SK-N-SH (cell line): ENCODE measurements around the gene DIPK1A. TPM values are rescaled to one million over a fixed set of nuclear protein-coding genes. Genes with fewer than 3 reads are reported as not detected.

Experiments used
- CTCF ChIA-PET: fragments of 300-600, 350-600 bp; formaldehyde crosslinking; extraction: SDS; loops from one replicate; lab custom pipeline; 2021; lab: Yijun Ruan, JAX
- POLR2A ChIA-PET: fragments of 350-600 bp; sonication (Branson Sonifier 250); formaldehyde crosslinking; extraction: SDS; loops from one replicate; lab custom pipeline; 2020; ENCODE audit warnings: antibody characterized with exemption, inconsistent platforms; lab: Yijun Ruan, JAX
- DNase-seq: peaks from one replicate; pipeline ENCODE4 v3.0.0; 2012
- H2AFZ ChIP-seq: fragments of 200-600 bp; sonication (generic); 2 replicates; pipeline ENCODE4 v1.8.1; 2016; ENCODE audit warnings: antibody characterized with exemption, mild to moderate bottlenecking, low read depth
- H3F3A ChIP-seq: fragments of 200-600 bp; sonication (generic); replicated peaks from 2 replicates; pipeline ENCODE3; 2016; ENCODE audit warnings: antibody characterized with exemption, mild to moderate bottlenecking; ENCODE audit not compliant: insufficient read depth
- H3K27ac ChIP-seq, 2 experiments: fragments of 200-500 bp in 1 of 2; fragments of 200-600 bp in 1 of 2; sonication (Bioruptor generic) in 1 of 2; sonication (generic), shearing (Covaris generic) in 1 of 2; 2 replicates each; pipeline versions ENCODE4 v1.5.1 to v1.6.1; 2014 to 2016; ENCODE audit warnings: low read depth in 2 of 2, inconsistent platforms in 1 of 2, low read length in 1 of 2, mild to moderate bottlenecking in 1 of 2, mixed read lengths in 1 of 2
- H3K27me3 ChIP-seq: fragments of 200-600 bp; sonication (generic), shearing (Covaris generic); 2 replicates; pipeline ENCODE4 v1.6.1; 2016; ENCODE audit warnings: mixed run types; ENCODE audit not compliant: insufficient read depth
- H3K36me3 ChIP-seq, 2 experiments: fragments of 200-500 bp in 1 of 2; fragments of 200-600 bp in 1 of 2; sonication (Bioruptor generic) in 1 of 2; sonication (generic) in 1 of 2; replicated peaks in 1 of 2; 2 replicates each; pipeline versions ENCODE3 to v1.5.1; 2014 to 2016; ENCODE audit warnings: low read length in 1 of 2, mild to moderate bottlenecking in 1 of 2; ENCODE audit not compliant: insufficient read depth in 2 of 2, control insufficient read depth in 1 of 2
- H3K4me1 ChIP-seq, 2 experiments: fragments of 200-500 bp in 1 of 2; fragments of 200-600 bp in 1 of 2; sonication (Bioruptor generic) in 1 of 2; sonication (generic), shearing (Covaris generic) in 1 of 2; 2 replicates each; pipeline versions ENCODE4 v1.5.1 to v1.6.1; 2014 to 2016; ENCODE audit warnings: low read depth in 1 of 2, low read length in 1 of 2, mixed run types in 1 of 2; ENCODE audit not compliant: insufficient read depth in 2 of 2, control insufficient read depth in 1 of 2
- H3K4me2 ChIP-seq: fragments of 200-600 bp; sonication (generic), shearing (Covaris generic); 2 replicates; pipeline ENCODE4 v1.6.1; 2017; ENCODE audit warnings: mixed run types
- H3K4me3 ChIP-seq, 2 experiments: fragments of 200-500 bp in 1 of 2; fragments of 200-600 bp in 1 of 2; sonication (Bioruptor generic) in 1 of 2; sonication (generic), shearing (Covaris generic) in 1 of 2; 2 replicates each; pipeline versions ENCODE4 v1.5.1 to v1.8.1; 2014 to 2016; ENCODE audit warnings: low read depth in 2 of 2, inconsistent platforms in 1 of 2, low read length in 1 of 2, mild to moderate bottlenecking in 1 of 2, mixed read lengths in 1 of 2, moderate library complexity in 1 of 2
- H3K79me2 ChIP-seq: fragments of 200-600 bp; sonication (generic); 2 replicates; pipeline ENCODE4 v1.8.1; 2017; ENCODE audit warnings: mild to moderate bottlenecking; ENCODE audit not compliant: insufficient read depth
- H3K9ac ChIP-seq: fragments of 200-600 bp; sonication (generic); 2 replicates; pipeline ENCODE4 v1.6.1; 2017; ENCODE audit warnings: mixed run types
- H3K9me2 ChIP-seq: fragments of 200-600 bp; sonication (generic); 2 replicates; pipeline ENCODE4 v1.6.1; 2017; ENCODE audit warnings: mixed run types
- H3K9me3 ChIP-seq: fragments of 200-600 bp; sonication (generic); 2 replicates; pipeline ENCODE4 v1.6.1; 2017; ENCODE audit warnings: mixed run types, mild to moderate bottlenecking, moderate library complexity
- H4K20me1 ChIP-seq: fragments of 200-600 bp; sonication (generic); 2 replicates; pipeline ENCODE4 v1.6.1; 2017; ENCODE audit warnings: mild to moderate bottlenecking, mixed run types; ENCODE audit not compliant: insufficient read depth
- ELF1 ChIP-seq: IDR thresholded peaks from 2 replicates; pipeline ENCODE4 v1.4.0; 2012
- EP300 ChIP-seq, 2 experiments: IDR thresholded peaks; 2 replicates each; pipeline versions ENCODE4 v1.4.0 to v1.6.1; 2012; ENCODE audit warnings: borderline replicate concordance in 1 of 2, low read depth in 1 of 2, low read length in 1 of 2
- EZH2phosphoT487 ChIP-seq: fragments of 200-600 bp; sonication (generic); IDR thresholded peaks from 2 replicates; pipeline ENCODE4 v1.6.1; 2017; ENCODE audit warnings: low read depth, mixed run types, mild to moderate bottlenecking, antibody characterized with exemption, moderate library complexity, borderline replicate concordance
- FOSL2 ChIP-seq: IDR thresholded peaks from 2 replicates; pipeline ENCODE4 v1.4.0; 2012; ENCODE audit warnings: low read depth, mild to moderate bottlenecking, moderate library complexity, borderline replicate concordance
- GABPA ChIP-seq: IDR thresholded peaks from 2 replicates; pipeline ENCODE4 v1.4.0; 2012; ENCODE audit warnings: low read depth, mild to moderate bottlenecking
- IRF3 ChIP-seq: fragments of 150-350 bp; IDR thresholded peaks from 2 replicates; pipeline ENCODE4 v1.6.1; 2016; ENCODE audit warnings: mild to moderate bottlenecking, low read depth, low read length
- MAX ChIP-seq: IDR thresholded peaks from 2 replicates; pipeline ENCODE4 v1.4.0; 2012; ENCODE audit warnings: low read depth
- MEF2A ChIP-seq: IDR thresholded peaks from 2 replicates; pipeline ENCODE4 v1.4.0; 2012; ENCODE audit warnings: low read depth, borderline replicate concordance
- MXI1 ChIP-seq: IDR thresholded peaks from 2 replicates; pipeline ENCODE4 v1.6.1; 2012; ENCODE audit warnings: mild to moderate bottlenecking, low read depth, low read length, improper control_type of control experiment
- NFIC ChIP-seq: IDR thresholded peaks from 2 replicates; pipeline ENCODE4 v1.4.0; 2012; ENCODE audit warnings: borderline replicate concordance
- NRF1 ChIP-seq: IDR thresholded peaks from 2 replicates; pipeline ENCODE4 v1.6.1; 2012; ENCODE audit warnings: low read depth, mild to moderate bottlenecking, low read length
- POLR2AphosphoS5 ChIP-seq: IDR thresholded peaks from 2 replicates; pipeline ENCODE4 v1.6.1; 2012; ENCODE audit warnings: low read depth, low read length
- RCOR1 ChIP-seq: fragments of 150-350 bp; IDR thresholded peaks from 2 replicates; pipeline ENCODE4 v1.6.1; 2017; ENCODE audit warnings: antibody characterized with exemption, low read length
- SMC3 ChIP-seq: IDR thresholded peaks from 2 replicates; pipeline ENCODE4 v1.6.1; 2012; ENCODE audit warnings: low read depth, low read length, improper control_type of control experiment
- TAF1 ChIP-seq: IDR thresholded peaks from 2 replicates; pipeline ENCODE4 v1.6.1; 2012; ENCODE audit warnings: low read depth, mild to moderate bottlenecking, low read length, moderate library complexity, borderline replicate concordance
- TCF12 ChIP-seq: IDR thresholded peaks from 2 replicates; pipeline ENCODE4 v1.4.0; 2012
- USF2 ChIP-seq: fragments of 150-350 bp; IDR thresholded peaks from 2 replicates; pipeline ENCODE4 v1.6.1; 2017; ENCODE audit warnings: antibody characterized with exemption, low read length, low read depth, borderline replicate concordance
- YY1 ChIP-seq: IDR thresholded peaks from 2 replicates; pipeline ENCODE4 v1.4.0; 2012; ENCODE audit warnings: low read depth, mild to moderate bottlenecking
- WGBS: methylation state at CpG from one replicate; pipeline ENCODE4 v1.1.6; 2017; ENCODE audit warnings: low lambda C conversion rate; 5-methylcytosine and 5-hydroxymethylcytosine counted together
- polyA plus RNA-seq, 3 experiments: library from polyadenylated mRNA; depleted of rRNA; stranded (reverse); fragments of >200 nt; gene quantifications; 2 replicates each; pipeline ENCODE4 v1.2.3, GENCODE V29; 2012

The DIPK1A gene
- polyA plus RNA-seq, 1 of the 3 experiments (the other 2 are of a cell fraction) = 3.4 TPM

GRCh38 chr1:92833840-92834239, 127.4 kb downstream of the DIPK1A start (continued):
- TF ChIP-seq MAX = no peak

- TF ChIP-seq ELF1 (no peak), GABPA (no peak), RCOR1 (no peak), MEF2A (no peak), SMC3 (no peak), USF2 (no peak), NFIC (no peak), FOSL2 (no peak), TCF12 (no peak), TAF1 (no peak), EZH2phosphoT487 (no peak), MXI1 (no peak), NRF1 (no peak), IRF3 (no peak), POLR2AphosphoS5 (no peak), YY1 (no peak), EP300 (IDR thresholded peaks at IDR 0.05; ENCODE audit: borderline replicate concordance in 1 of 2, low read depth in 1 of 2, low read length in 1 of 2) (no peak)
- under 1% methylated on average over 17 of the region's 19 CpGs for WGBS
Observed at GRCh38 chr1:92832537-92833114, 128.6 kb downstream of the DIPK1A start.

More at GRCh38 chr1:92832537-92833114, 128.6 kb downstream of the DIPK1A start:
- H3K36me3 ChIP-seq = peaks cover 43 to 51% of the 10 kb centered on the region in 2 experiments
- H3K79me2 ChIP-seq = peaks cover 58% of the 10 kb centered on the region
- H3K9me3 ChIP-seq = no peaks in the 10 kb centered on the region
- ChIA-PET POLR2A (interaction anchor here (0.6 to 1.6 kb wide), 9 partner anchors 14 to 175 kb away, joined by 3 to 13 read pairs (median 4); partner anchors contain the start of genes DIPK1A and EVI5), CTCF (interaction anchor here (0.7 to 2.4 kb wide), 20 partner anchors 8 to 131 kb away, joined by 3 to 18 read pairs (median 5); partner anchors contain the start of genes DIPK1A and EVI5)
- H3K4me1 ChIP-seq = peaks cover 15 to 39% of the 10 kb centered on the region in 2 experiments; a peak in 3 of 4 replicates
- H3F3A ChIP-seq = peaks cover 32% of the 10 kb centered on the region
- H3K4me2 ChIP-seq = peak overlapping the region; percentile 86
- peak overlapping the region; percentile 94 to 99 for H3K4me3 ChIP-seq
- no peaks in the 10 kb centered on the region for H3K9me2 ChIP-seq
- H4K20me1 ChIP-seq = peaks cover 52% of the 10 kb centered on the region
- H3K27me3 ChIP-seq = no peaks in the 10 kb centered on the region
- no peak overlapping the region for H2AFZ ChIP-seq
- H3K27ac ChIP-seq = peak overlapping the region; percentile 74 to 97
- no peak for DNase-seq
- peak overlapping the region; percentile 93 for H3K9ac ChIP-seq
